ENCODE results near the gene ALLC.

ALLC gene

DNA sequence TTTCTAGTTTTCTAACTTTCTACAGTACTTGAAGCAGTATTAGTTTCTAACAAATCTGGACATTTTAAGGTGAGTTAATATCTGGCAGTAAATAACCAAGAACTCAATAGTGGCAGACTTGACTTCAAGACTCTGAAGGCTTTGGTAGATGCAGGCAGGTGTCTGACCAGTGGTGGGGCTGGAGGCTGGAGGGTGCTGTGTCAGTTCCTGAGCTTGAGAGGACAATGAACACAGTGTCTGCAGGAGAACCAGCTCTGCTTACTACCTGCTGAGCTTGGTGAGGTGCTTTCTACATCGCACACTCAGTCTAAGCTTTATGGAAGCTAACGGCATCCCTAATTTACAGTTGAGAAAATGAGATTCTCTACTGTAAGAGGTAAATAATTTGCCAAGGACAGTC, 21.2 kb downstream of the ALLC start:
- no peak for DNase-seq (ENCODE audit: low read depth)

DNA sequence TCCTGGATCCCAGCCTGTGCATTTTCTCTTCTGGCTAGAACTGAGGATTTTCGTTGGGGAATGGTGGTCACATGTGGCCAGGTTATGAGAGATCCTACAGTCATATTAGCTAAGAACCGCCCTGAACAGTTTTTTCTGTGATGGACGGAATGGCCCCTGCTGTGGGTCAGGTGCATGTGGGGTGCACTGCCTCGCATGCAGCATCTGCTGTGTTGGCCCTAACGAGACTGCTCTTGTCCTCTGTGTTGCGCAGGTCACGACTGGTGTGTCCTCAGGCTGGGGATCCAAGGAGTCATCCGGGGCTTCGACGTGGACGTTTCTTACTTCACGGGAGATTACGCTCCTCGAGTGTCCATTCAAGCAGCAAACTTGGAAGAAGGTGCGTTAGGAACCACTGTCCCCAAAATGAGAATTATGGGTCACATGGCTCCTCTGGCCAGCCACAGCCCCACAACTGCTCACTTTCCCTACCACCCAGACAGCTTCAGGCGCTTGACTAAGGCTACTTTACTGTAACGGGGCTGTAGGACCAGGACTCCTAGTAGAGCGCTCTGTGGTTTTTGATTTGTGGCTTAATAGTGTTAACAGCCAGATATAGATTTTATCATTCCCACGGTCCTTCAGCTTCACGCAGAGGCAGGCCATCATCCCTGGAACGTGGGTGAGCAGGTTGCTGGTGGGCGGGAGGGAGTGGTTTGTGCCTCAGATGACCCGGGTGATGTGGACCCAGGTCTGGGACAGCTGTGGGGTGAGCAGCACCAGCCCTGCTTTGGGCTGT, 21.8 kb downstream of the ALLC start:
- no peak for DNase-seq (ENCODE audit: low read depth)

DNA sequence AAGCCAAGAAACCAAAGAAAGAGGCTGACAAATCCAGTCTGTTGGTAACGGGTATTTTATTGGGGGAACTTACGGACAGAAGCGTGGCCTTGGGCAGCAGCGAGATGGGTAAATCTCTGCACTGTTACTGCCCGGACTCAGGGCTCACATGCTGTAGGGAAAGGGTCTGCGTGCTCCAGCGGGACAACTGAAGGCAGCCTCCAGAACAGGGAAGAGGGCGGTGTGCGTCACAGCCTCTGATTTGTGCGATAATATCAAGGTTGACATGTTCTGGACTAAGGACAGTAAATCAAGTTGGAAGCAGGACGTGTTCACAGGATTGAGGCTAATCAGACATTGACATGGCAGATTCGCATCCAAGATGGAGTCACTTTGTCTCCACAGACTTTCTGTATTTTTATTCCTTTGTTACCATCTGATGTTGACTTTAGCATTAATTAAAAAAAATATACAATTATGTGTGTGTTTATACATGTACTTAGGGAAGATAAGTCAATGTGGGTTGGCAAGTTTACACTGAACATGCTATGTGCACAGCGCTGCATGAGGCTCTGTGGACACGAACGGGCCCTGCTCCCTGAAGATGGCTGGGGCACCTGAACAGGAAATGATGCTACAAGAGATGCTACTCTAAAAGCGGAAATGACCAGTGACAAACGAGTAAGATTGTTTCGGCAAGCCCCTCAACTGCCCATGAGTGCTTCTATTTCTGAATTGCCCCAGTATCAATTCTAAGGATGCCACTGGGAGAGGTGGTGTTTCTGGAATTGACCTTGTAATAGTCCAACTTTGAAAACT, 22.7 kb downstream of the ALLC start:
- DNase-seq (ENCODE audit: low read depth): no peak

DNA sequence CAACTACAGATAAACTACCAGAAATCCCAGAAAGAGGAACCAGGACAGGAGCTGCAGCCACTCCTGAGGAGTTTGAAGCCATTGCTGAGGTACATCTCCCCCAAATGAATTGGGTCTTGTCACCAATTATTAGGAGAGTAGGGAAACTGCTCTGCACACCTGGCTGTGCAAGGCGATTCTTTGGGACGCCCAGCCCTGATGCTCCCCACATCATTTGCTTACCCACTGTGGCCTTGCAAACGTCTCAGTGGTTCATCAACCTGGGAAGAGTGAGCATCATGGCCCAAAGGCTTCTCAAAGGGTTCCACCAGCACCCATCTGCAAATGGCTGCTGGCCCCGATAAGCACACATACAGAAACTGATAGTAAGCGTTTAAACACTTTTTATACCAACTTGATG, 23.6 kb downstream of the ALLC start:
- DNase-seq (ENCODE audit: low read depth): no peak

DNA sequence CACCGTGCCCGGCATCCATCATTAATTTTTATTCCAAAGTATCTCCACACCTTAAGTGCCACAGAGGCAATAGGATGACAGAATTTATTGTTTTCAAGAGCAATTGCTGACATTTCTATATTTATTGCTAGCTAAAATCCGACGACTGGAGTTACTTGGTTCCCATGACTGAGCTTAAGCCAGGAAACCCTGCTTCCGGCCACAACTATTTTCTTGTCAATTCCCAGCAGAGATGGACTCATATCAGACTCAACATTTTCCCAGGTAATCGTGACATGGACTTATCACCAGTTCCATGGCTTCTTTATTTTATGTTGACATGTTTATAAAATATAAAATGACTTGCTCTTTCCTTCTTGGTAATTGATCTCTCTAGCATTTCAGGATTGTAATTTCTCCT, 24.8 kb downstream of the ALLC start:
- no peak for DNase-seq (ENCODE audit: low read depth)

DNA sequence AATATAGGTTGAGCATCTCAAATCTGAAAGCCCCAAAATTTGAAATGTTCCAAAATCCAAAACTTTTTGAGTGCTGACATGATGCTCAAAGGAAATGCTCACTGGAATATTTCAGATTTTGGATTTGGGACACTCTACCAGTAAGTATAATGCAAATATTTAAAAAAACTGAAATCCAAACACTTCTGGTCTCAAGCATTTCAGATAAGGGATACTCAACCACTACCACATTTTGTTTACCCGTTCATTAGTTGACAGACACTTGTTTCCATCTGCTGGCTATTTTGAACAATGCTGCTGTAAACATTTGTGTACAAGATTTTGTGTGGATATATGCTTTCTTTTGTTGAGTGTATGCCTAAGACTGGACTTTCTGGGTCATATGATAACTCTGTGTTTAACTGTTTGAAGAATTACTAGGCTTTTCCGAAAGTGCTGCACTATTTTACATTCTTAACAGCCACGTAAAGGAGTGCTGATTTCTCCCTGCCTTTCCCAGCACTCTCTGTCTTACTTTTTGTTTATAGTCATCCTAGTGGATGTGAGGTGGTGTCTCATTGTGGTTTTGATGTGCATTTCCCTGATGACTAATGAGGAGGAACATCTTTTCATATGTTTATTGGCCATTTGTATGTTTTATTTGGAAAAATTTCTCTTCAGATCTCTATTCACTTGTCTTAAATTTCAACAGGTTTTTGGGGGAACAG, 25.9 kb downstream of the ALLC start:
- DNase-seq (ENCODE audit: low read depth): no peak

DNA sequence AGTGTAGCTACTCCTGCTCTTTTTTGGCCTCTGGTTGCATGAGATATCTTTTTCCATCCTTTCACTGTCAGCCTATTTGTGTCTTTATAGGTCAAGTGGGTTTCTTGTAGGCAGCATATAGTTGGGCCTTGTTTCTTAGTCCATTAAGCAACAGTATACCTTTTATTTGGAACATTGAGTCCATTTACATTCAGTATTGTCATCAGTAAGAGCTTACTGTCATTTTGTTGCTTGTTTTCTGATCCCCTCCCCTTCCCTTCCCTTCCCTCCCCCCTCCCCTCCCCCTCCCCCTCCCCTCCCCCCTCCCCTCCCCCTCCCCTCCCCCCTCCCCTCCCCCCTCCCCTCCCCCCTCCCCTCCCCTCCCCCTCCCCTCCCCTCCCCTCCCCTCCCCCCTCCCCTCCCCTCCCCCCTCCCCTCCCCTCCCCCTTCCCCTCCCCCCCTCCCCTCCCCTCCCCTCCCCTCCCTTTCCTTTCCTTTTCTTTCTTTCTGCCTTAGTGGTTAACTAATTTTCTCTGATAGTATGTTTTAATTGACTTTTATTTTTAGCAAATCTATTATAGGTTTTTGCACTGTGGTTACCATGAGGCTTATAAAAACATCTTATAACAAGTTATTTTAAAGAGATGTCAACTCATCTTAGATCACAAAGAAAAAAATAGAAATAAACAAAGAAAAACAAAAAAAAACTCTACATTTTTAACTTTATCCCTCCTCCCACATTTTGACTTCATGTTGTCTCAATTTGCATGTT, 32.2 kb downstream of the ALLC start:
- DNase-seq (ENCODE audit: low read depth): no peak

DNA sequence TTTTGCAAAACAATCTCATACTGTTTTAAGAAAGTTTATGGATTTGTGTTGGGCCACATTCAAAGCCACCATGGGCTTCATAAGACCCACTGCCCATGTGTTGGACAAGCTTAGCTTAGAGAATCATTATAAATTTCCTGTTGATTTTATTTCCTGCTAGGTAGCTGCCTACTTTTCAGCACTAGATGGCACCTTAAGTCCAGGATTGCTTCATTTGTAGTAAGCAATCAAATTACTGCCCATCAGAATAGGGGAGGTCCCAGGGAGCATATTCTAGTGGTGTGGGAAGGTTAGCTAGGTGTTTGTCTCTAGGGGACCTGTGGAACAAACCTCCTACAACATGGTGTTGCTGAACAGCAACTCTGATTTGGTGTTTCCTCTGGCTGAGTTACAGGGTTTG, 34.4 kb downstream of the ALLC start:
- DNase-seq (ENCODE audit: low read depth): peak; percentile 1

DNA sequence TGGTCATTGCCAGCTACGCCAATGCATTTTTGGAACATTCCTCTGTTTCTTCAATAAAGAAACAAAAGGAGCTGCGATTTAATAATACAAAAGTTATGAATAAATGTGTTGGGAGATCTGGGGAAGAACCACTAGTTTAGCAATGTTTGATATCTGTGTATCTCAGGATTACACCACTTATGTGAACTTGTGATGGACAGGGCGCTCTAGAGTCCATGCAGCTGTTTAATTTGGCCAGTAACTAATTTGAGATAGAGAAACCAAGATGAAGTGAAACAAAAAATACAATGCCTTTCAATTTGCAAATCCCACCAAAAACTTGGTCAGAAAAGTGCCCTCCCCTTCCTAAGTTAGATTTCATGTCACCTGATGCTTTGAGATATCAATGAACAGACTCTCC, 38.5 kb downstream of the ALLC start:
- DNase-seq (ENCODE audit: low read depth): no peak

DNA sequence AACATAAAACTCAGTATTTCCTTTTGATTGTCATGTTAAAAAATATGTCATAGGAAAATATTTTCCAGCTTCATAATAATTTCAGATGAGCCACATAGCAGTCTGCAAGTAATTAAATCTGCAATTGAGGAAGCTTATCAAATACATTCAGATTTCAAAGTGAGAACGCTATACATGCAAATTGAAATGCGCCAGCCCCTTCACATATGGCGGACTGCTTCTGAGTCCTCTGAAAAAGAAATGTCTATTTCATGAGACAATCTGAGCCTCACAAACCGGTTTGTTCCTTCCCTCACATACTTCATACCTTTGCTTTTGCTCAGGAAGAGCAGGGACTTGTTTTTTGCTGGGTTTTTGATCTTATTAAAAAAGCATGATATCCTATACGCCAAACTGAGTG, 43.1 kb downstream of the ALLC start:
- DNase-seq (ENCODE audit: low read depth): no peak

DNA sequence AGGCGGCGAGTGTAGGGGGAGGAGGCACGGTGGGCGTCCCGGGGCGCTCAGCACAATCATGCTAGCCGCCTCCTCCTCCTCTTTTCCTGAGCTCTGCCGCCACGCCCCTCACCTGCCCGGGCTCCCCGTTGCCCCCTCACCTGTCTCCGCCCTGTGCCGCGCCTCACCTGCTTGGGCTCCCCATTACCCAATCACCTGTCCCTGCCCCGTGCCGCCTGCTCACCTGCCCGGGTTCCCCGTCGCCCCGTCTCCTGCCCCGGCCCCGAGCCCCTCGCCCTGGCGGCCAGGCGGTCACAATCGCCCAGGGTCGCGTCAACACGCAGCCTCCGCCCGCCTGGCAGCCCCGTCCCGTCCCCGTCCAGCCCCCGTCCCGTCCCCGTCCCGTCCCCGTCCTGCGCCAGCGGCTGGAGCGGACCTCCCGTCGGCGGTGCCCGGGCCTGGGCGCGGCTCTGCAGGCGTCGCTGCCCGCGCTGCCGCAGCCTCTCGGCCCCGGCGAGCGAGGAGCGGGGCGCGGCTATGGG, 45.3 kb downstream of the ALLC start, which contains the start of gene DCDC2C:
Gene DCDC2C (plus strand): TSS at position 340 of the 521 bp plus-strand sequence. CDS start 177 bp downstream, at position 517.
- no peak for DNase-seq (ENCODE audit: low read depth)

DNA sequence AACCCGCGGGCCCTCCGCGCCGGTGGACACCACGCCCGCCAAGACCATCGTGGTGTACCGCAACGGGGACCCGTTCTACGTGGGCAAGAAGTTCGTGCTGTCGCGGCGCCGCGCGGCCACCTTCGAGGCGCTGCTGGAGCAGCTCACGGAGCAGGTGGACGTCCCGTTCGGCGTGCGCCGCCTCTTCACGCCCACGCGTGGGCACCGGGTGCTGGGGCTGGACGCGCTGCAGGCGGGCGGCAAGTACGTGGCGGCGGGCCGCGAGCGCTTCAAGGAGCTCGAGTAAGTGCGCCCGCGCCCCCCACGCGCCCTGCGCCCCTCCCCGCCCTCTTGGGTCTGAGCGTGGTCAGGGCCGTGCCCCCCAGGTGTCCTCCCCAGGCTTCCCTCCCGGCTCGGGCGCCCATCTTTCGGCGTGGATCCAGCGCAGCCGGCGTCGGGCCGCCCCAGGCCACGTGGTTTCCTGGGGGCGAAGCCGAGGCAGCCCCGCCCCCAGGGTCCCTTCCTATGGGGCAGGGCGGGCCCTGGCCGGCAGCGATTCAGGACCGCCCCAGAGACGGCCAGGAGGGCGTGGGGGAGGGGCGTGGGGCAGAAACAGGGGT, 45.9 kb downstream of the ALLC start:
- DNase-seq (ENCODE audit: low read depth): no peak

DNA sequence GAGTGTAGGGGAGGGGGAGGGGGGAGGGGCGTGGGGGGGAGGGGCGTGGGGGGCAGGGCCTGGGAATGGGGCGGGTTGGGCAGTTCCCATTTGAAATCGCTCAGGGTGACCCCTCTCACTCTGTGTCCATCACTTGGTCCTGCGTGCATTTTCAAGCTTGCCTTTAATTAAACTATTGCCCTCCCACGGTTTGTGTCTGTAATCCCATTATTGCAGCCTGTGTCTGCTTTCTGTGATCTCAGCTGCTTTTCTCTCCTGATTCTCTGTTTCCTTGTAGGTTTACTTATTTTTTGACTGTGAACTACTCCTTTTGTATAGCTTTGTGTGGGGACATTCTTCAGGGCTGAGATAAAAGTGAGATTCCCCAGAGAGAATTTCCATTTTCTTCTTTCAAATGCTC, 46.7 kb downstream of the ALLC start:
- DNase-seq (ENCODE audit: low read depth): no peak

DNA sequence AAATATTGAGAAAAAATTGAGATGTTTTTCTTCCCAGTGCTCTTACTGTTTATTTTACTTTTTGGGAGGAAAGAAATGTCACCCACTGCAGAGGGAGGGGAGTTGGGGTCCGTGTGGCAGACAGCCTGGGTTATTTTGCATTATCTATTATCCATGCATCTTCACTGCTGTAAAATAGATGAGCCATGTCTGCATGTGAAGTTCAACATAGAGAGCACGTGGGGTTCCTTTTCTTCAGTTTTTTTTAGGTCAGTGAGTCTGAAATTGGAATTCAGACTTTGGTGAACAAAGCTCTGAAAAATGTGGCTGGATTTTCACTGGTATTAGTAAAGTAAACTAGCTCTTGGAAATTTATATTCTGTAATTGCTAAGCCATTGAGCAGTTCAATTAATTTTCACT, 47.8 kb downstream of the ALLC start:
- DNase-seq (ENCODE audit: low read depth): no peak

DNA sequence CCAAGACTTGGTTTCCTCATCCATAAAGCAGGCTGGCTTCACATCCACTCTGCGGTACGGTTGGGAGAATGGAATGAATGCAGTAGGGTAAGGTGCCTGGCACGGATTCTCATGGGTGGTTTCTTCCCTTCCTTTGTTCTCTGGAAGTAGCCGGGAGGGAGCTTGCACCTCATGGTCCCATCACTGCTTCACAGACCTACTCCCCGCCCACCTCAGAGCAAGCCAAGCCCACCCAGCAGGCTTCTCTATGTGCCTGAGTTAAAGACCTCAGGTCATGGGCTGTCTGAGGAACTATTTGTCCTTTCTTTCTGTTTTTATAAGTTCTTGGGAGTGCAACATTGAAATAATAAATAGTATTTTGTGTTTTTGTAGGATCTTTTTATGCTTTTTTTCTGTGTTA, 48.9 kb downstream of the ALLC start:
- no peak for DNase-seq (ENCODE audit: low read depth)

DNA sequence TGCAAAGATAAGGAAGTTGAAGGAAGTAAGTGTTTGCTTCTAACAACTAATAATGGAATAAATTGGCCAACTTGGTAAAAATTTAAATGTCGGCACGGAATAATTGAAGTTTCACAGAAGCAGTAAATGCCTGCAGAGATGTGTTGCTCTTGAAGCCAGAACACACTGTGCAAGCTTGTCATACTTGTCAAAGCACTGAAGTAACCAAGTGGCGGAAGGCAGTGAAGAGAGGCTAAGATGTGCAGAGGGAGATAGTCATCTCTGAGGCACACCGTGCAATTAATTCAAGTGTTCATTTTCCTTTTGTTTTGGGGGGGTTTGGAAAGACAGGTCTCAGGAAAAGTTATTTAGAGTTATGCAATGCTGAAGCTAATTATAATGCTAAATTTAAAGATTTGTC, 50.6 kb downstream of the ALLC start:
- DNase-seq (ENCODE audit: low read depth): no peak

DNA sequence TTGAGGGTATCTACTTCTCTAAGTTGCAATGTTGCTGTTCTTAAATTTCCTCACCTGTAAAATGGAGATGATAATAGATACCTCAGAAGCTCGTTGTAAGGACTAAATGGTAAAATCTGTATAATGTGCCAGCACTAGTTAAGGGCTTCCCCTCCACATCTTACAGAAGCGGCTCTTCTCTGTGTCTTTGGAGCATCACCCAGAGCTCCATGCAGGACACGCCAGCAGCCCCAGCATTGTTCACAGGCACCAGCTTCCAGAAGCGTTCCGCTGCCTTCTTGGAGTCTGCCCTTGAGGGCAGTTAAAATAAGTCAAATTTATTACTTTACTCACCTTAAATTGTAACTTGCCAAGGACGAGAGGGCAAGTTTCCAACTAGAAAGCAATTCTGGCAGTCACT, 51.2 kb downstream of the ALLC start:
- DNase-seq (ENCODE audit: low read depth): no peak

DNA sequence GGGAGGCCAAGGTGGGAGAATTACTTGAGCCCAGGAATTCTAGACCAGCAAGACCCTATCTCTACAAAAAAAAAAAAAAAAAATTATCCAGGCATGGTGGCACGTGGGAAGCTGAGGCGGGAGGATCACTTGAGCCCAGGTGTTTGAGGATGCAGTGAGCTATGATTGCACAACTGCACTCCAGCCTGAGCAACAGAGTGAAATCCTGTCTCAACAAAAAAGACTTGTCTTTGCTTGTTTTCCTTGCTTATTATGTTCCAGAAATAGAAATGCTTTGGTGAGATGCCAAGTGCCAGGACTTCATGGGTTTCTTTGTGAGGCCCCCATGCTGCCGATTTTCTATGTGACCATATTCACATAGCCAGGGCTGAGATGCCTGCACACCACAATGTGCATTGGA, 54.4 kb downstream of the ALLC start:
- DNase-seq (ENCODE audit: low read depth): no peak

DNA sequence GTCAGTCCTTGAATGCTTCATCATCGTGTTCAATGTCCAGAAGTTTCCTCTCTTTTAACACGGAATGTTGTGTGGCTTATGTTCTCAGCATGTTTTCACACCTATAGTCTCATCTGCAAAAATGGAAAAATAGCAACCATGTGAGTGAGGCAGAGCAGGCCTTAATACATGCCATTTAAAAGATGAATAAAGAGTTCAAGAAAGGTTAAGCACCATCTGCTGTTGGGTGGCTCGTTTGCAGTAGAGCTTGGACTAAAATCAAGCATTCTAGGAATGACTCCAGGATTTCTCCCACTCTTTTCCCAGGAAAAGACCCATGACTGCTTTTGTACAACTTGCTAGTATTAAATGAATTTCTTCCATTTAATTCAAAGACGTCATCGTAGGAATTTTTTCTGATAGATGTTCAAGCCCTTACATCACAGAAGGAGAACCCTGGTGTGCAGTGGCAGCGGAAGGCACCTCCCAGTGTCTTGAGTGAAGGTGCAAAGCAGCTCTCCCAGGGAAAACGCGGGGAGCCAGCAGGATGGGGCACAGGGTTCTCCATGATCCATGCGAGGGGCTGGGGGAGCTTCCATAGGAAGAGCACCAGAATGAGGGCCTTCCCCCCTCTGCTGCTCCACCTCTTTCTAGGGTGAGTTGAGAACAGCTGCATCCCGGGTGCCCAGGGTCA, 55.0 kb downstream of the ALLC start:
- peak; percentile 43 for DNase-seq (ENCODE audit: low read depth)

DNA sequence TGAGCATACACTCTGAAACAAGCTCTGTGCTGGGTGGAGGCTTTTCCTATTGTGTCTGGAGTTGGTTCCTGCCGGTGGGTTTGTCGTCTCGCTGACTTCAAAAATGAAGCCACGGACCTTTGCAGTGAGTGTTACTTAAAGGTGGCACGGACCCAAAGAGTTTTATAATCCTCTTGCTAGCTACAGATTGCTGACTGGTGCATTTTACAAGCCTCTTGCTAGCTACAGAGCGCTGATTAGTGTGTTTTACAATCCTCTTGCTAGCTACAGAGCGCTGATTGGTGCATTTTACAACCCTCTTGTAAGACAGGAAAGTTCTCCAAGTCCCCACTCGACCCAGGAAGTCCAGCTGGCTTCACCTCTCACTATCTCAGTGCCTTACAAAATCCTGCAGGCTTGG, 60.7 kb downstream of the ALLC start:
- DNase-seq (ENCODE audit: low read depth): no peak

DNA sequence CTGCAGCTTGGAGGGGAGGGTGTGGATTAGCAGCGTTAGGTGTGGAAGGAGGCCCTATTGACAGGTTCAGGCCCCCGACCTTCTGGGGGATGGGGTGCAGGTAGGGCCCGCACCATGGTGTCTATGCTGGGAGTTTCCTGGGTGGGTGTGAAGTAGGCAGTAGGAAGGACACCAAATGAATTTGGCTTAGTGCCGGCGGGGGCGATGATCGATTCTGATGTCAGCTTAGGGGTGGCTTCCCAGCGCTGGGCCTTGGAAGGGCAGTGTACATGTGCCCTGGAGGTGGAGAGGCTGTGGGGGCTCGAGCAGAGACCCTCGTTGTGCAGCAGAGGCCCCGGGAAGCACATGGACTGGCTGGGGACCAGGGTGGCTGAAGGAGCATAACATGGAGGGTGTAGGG, 67.0 kb downstream of the ALLC start:
- DNase-seq (ENCODE audit: low read depth): no peak

Data from EH (cell line).